A673 (cell line): ENCODE results near the gene SLC45A1.

Experiments used
- EZH2 ChIP-seq: fragments of 200-600 bp; sonication (generic); IDR thresholded peaks from 2 replicates; pipeline ENCODE4 v1.6.1; 2017; ENCODE audit warnings: borderline replicate concordance, low read depth, mild to moderate bottlenecking, mixed read lengths, antibody characterized with exemption, low read length; ENCODE audit not compliant: poor library complexity, severe bottlenecking
- TF ChIP-seq, protein P1 (sequence below): fragments of 300-800, 200-600 bp; sonication (generic); conservative IDR thresholded peaks from 2 replicates; pipeline ENCODE4 v1.5.1; 2017; ENCODE audit warnings: low read depth, mild to moderate bottlenecking, antibody characterized with exemption, low read length, moderate library complexity, mixed read lengths

DNA sequence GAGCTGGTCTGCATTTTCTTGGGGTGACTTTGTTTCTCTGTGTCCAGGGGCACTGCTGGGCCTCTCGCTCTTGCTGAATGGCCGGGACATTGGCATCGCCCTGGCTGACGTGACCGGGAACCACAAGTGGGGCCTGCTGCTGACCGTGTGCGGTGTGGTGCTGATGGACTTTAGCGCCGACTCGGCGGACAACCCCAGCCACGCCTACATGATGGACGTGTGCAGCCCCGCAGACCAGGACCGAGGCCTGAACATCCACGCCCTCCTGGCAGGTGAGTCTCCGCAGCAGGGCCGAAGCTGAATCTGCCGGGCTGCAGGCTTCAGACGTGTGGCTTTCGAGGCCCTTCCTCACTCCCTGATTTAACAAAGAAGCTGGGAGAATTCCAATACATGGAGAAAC is 7.9 kb downstream of the SLC45A1 start:
- TF ChIP-seq, protein P1, sequence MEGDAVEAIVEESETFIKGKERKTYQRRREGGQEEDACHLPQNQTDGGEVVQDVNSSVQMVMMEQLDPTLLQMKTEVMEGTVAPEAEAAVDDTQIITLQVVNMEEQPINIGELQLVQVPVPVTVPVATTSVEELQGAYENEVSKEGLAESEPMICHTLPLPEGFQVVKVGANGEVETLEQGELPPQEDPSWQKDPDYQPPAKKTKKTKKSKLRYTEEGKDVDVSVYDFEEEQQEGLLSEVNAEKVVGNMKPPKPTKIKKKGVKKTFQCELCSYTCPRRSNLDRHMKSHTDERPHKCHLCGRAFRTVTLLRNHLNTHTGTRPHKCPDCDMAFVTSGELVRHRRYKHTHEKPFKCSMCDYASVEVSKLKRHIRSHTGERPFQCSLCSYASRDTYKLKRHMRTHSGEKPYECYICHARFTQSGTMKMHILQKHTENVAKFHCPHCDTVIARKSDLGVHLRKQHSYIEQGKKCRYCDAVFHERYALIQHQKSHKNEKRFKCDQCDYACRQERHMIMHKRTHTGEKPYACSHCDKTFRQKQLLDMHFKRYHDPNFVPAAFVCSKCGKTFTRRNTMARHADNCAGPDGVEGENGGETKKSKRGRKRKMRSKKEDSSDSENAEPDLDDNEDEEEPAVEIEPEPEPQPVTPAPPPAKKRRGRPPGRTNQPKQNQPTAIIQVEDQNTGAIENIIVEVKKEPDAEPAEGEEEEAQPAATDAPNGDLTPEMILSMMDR, result no peak
- no peak for TF ChIP-seq EZH2
